T-helper 1 cell treated with Interleukin-12 subunit alpha and Interleukin-12 subunit beta and Interleukin-4 antibody, amounts not matched to agents 30 μg/mL and 1 μg/mL, for 36 hours (primary cell): ENCODE results near the gene ASB6.
"Not testable (repeated sequence)": the region's sequence is repeated elsewhere in the genome, so short reads cannot be mapped to it uniquely, and the experiment has no call there.

ENCODE experiments used
- H3K27ac Mint-ChIP-seq: one replicate; pipeline ENCODE4 v1.8.0; 2021; ENCODE audit warnings: mild to moderate bottlenecking, mixed read lengths
- H3K27me3 Mint-ChIP-seq: one replicate; pipeline ENCODE4 v1.8.0; 2021; ENCODE audit warnings: low read depth, mixed read lengths
- H3K36me3 Mint-ChIP-seq: one replicate; pipeline ENCODE4 v1.8.0; 2021; ENCODE audit warnings: low read depth, mixed read lengths
- H3K4me1 Mint-ChIP-seq: one replicate; pipeline ENCODE4 v1.8.0; 2021; ENCODE audit warnings: low read depth, mixed read lengths
- H3K4me3 Mint-ChIP-seq: one replicate; pipeline ENCODE4 v1.8.0; 2021; ENCODE audit warnings: mild to moderate bottlenecking, moderate library complexity, mixed read lengths
- H3K9me3 Mint-ChIP-seq: one replicate; pipeline ENCODE4 v1.8.0; 2021; ENCODE audit warnings: mixed read lengths

Gene ASB6

DNA sequence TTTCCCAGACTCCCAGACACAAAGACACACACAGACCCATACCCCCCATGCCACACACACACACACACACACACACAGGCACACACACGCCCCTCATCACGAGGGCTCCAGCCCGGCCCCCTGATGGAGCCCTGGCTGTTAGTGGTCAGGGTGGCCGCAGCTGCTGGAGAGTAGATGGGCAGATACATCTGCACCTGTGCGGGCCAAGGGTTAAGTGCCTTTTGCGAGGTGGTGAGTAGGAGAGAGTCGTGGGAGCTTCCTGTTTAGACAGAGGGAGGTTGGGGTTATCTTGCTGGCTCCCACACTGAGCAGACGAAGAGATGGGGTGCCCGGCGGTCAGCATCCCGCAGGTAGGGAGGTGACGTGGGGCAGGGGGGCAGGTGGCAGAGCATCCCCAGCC, 31.7 kb upstream of the ASB6 start:
- Mint-ChIP-seq H3K27me3 (peaks cover 3% of the 10 kb centered on the region), H3K4me1 (no peaks in the 10 kb centered on the region)

DNA sequence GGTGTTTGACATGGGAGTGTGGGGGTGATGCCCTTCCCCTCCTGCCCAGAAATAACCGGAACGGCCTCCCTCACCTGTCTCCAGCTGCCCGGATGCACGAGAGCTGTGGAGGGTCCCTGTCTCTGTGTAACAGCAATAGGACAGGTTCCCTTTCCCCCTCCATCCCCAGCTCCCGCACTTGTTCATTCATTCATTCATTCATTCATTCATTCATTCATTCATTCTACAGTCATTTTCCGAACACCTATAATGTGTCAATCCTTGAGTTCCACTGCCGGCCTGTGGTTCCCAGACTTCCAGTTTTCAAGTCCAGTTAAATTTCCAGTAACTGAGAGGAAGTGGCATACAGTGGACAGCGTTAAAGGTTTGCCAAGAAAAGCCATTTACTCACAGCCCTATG, 30.8 kb upstream of the ASB6 start:
- Mint-ChIP-seq H3K27ac (no peak overlapping the region), H3K27me3 (peaks cover 3% of the 10 kb centered on the region), H3K4me1 (no peaks in the 10 kb centered on the region)

More for the DNA sequence above, 31.7 kb upstream of the ASB6 start:
- Mint-ChIP-seq H3K4me3 (no peak overlapping the region), H3K27ac (no peak overlapping the region), H3K36me3 (no peaks in the 10 kb centered on the region), H3K9me3 (no peaks in the 10 kb centered on the region)

DNA sequence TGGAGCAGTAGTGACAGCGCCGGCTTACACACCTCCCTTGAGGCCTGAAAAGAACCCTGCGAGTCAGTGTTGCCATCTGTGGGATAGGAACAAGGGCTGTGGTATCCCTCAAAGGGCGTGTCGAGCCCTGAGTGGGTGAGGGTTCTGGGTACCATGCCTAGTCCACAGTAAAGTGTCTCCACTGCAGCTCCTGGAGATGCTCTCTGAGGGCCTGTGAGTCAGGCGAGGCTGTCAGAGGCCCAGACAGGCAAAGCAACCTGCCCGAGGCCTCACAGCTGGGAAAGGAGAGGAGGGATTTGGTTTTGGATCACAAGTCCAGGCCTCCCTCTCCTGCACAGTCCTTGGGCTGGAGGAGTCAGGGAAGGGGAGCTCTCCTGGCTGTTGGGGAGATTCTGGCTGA, 29.6 kb upstream of the ASB6 start:
- H3K4me3 Mint-ChIP-seq = no peak overlapping the region
- no peaks in the 10 kb centered on the region for H3K9me3 Mint-ChIP-seq
- H3K27ac Mint-ChIP-seq = no peak overlapping the region
- H3K4me1 Mint-ChIP-seq = no peaks in the 10 kb centered on the region
- no peaks in the 10 kb centered on the region for H3K36me3 Mint-ChIP-seq
- H3K27me3 Mint-ChIP-seq = peaks cover 7% of the 10 kb centered on the region

More for the DNA sequence above, 30.8 kb upstream of the ASB6 start:
- H3K4me3 Mint-ChIP-seq = no peak overlapping the region
- H3K9me3 Mint-ChIP-seq = no peaks in the 10 kb centered on the region
- no peaks in the 10 kb centered on the region for H3K36me3 Mint-ChIP-seq

DNA sequence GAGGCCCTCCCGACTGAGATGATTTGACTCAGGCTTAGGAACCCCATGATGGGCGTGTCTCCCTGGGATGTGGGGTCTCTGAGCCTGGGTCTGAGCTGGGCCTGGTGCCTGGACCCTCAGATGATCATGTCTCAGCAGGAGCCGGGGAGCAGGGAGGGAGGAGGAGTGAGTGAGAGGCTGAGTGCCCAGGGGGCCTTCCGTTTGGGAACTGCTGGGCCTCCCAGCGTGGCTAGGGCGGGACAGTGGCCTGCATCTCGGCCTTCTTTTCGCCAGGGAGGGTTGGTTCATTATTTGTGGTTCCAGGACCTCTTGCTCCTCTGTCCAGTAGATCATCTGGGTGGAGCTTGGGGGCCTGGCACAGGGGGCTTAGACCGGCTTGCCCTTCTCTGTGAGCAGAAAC, 29.1 kb upstream of the ASB6 start:
- H3K27ac Mint-ChIP-seq = no peak overlapping the region
- no peaks in the 10 kb centered on the region for H3K36me3 Mint-ChIP-seq
- H3K4me3 Mint-ChIP-seq = no peak overlapping the region
- no peaks in the 10 kb centered on the region for H3K4me1 Mint-ChIP-seq
- H3K27me3 Mint-ChIP-seq = peaks cover 7% of the 10 kb centered on the region
- no peaks in the 10 kb centered on the region for H3K9me3 Mint-ChIP-seq

- Mint-ChIP-seq H3K9me3 (no peaks in the 10 kb centered on the region), H3K27me3 (peaks cover 9% of the 10 kb centered on the region)
Measured at GRCh38 chr9:129669946-129670345, 28.0 kb upstream of the ASB6 start.

DNA sequence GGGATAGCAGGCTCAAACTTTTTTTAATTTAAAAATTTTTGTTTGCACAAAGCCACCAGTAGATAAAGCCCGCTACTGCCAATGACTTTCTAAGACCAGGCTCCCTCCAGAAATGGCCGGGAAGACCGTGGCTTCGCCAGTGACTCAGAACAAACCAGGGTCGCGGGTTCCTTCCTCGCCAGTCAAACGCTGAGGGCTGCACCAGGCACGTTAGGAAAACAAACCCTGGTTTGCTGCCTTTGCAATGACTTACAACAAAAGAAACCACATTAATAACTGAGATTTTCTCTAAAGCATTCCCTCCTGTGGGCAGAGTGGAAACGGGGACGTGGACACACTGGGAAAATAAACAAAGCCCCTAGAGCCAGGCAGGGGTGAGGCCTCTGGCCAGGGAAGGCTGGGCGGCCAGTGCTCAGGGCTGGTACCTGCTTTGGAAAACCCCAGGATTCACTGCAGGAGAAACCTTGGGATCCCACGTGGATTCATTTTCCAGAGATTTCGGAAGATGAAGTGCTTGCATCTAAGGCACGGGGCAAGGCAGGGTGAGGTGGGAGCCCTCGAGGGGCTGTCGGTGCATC, 27.3 kb upstream of the ASB6 start:
- Mint-ChIP-seq H3K4me3 (no peak overlapping the region), H3K36me3 (no peaks in the 10 kb centered on the region), H3K4me1 (peaks cover 4% of the 10 kb centered on the region), H3K27ac (no peak overlapping the region), H3K27me3 (peaks cover 16% of the 10 kb centered on the region), H3K9me3 (no peaks in the 10 kb centered on the region)

More at GRCh38 chr9:129669946-129670345, 28.0 kb upstream of the ASB6 start:
- Mint-ChIP-seq H3K4me1 (peaks cover under 1% of the 10 kb centered on the region), H3K27ac (no peak overlapping the region), H3K36me3 (no peaks in the 10 kb centered on the region), H3K4me3 (no peak overlapping the region)

- H3K4me3 Mint-ChIP-seq = no peak overlapping the region
- H3K27me3 Mint-ChIP-seq = peaks cover 17% of the 10 kb centered on the region
- no peak overlapping the region for H3K27ac Mint-ChIP-seq
- H3K4me1 Mint-ChIP-seq = peaks cover 4% of the 10 kb centered on the region
- H3K36me3 Mint-ChIP-seq = no peaks in the 10 kb centered on the region
- H3K9me3 Mint-ChIP-seq = no peaks in the 10 kb centered on the region
Measured at GRCh38 chr9:129667850-129668249, 25.9 kb upstream of the ASB6 start.

DNA sequence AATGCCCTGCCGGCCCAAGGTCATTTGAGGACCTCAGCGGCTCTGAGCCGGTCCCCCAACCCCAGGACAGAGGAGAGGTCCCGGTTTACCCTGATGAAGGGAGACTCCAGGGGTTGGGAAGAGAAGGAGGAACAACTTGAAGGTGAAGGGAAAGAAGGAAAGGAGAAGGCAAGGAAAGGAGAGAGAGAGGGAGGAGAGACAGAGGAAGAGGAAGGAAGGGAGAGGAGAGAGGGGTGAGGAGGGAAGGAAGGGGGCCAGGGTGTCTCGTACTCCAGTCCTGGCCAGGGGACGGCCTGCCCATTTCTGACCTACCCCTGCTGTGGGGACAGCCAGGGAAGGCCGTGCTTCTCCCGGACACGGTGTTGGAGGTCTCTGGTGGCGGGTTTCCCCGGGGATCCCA, 25.4 kb upstream of the ASB6 start:
- no peaks in the 10 kb centered on the region for H3K36me3 Mint-ChIP-seq
- H3K27me3 Mint-ChIP-seq = peaks cover 21% of the 10 kb centered on the region
- H3K4me3 Mint-ChIP-seq = no peak overlapping the region
- H3K9me3 Mint-ChIP-seq = no peaks in the 10 kb centered on the region
- H3K27ac Mint-ChIP-seq = no peak overlapping the region
- peaks cover 4% of the 10 kb centered on the region for H3K4me1 Mint-ChIP-seq

DNA sequence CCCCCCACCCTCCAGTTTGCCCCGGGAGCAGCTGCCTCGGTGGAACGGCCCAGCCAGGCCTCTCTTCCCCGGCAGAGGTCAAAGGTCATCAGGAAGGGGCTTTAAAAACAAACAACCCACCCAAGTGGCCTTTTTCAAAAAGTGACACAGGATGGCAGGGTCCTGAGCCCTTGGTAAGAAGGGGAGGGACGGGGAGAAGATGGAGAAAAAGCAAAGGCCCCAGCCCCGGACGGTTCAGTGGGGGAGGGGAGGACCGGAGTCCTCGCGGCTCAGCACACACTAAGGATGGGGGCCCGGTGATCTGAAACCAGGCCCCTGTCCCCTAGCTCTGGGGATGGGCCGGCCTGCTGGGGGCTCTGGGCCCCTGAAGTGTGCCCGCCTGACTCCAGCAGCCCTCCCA, 24.6 kb upstream of the ASB6 start:
- H3K4me1 Mint-ChIP-seq = peaks cover 4% of the 10 kb centered on the region
- H3K27me3 Mint-ChIP-seq = peaks cover 27% of the 10 kb centered on the region
- no peaks in the 10 kb centered on the region for H3K36me3 Mint-ChIP-seq
- no peak overlapping the region for H3K4me3 Mint-ChIP-seq
- no peaks in the 10 kb centered on the region for H3K9me3 Mint-ChIP-seq
- no peak overlapping the region for H3K27ac Mint-ChIP-seq

GRCh38 chr9:129665814-129666520, 24.0 kb upstream of the ASB6 start:
- H3K27ac Mint-ChIP-seq = no peak overlapping the region
- H3K36me3 Mint-ChIP-seq = no peaks in the 10 kb centered on the region
- no peak overlapping the region for H3K4me3 Mint-ChIP-seq
- H3K27me3 Mint-ChIP-seq = peaks cover 31% of the 10 kb centered on the region
- H3K9me3 Mint-ChIP-seq = no peaks in the 10 kb centered on the region
- H3K4me1 Mint-ChIP-seq = peaks cover 4% of the 10 kb centered on the region

GRCh38 chr9:129665389-129665775, 23.4 kb upstream of the ASB6 start, which contains the start of gene PRRX2:
Gene PRRX2 (plus strand): TSS chr9:129665647. CDS start chr9:129665868, 221 bp downstream.
- Mint-ChIP-seq H3K36me3 (no peaks in the 10 kb centered on the region), H3K27ac (no peak within 1 kb of the TSS), H3K27me3 (peaks cover 34% of the 10 kb centered on the region), H3K4me1 (peaks cover 4% of the 10 kb centered on the region), H3K9me3 (no peaks in the 10 kb centered on the region), H3K4me3 (peak within 1 kb of the TSS; percentile 86)

GRCh38 chr9:129664746-129665388, 22.9 kb upstream of the ASB6 start:
- H3K4me1 Mint-ChIP-seq = peaks cover 4% of the 10 kb centered on the region
- H3K36me3 Mint-ChIP-seq = no peaks in the 10 kb centered on the region
- H3K9me3 Mint-ChIP-seq = no peaks in the 10 kb centered on the region
- peaks cover 34% of the 10 kb centered on the region for H3K27me3 Mint-ChIP-seq
- no peak overlapping the region for H3K27ac Mint-ChIP-seq
- H3K4me3 Mint-ChIP-seq = peak overlapping the region; percentile 86

GRCh38 chr9:129662239-129662638, 20.3 kb upstream of the ASB6 start:
- H3K4me3 Mint-ChIP-seq, H3K9me3 Mint-ChIP-seq: not testable (repeated sequence)

DNA sequence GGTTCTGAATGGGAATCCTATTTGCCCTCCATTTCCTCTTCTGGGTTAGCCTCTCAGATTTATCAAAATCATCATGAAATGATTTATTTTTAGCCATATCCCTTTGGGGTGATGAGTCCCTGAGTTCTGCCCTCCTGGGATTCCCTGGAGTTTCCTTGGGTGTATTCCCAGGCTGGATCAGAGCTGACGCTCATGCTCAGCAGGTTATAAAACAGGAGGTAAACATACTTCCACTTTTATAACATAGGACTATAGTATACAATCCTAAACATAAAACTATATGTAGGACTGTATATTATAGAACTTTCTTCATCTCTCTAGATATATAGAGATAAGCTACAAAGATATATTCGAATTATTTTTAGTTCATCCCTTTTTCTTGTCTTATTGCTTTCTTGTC, 19.1 kb upstream of the ASB6 start:
- Mint-ChIP-seq H3K9me3 (no peaks in the 10 kb centered on the region), H3K36me3 (no peaks in the 10 kb centered on the region), H3K27ac (no peak overlapping the region), H3K4me1 (peaks cover 4% of the 10 kb centered on the region), H3K27me3 (peaks cover 27% of the 10 kb centered on the region), H3K4me3 (no peak overlapping the region)

More at GRCh38 chr9:129662239-129662638, 20.3 kb upstream of the ASB6 start:
- H3K27ac Mint-ChIP-seq, H3K36me3 Mint-ChIP-seq, H3K4me1 Mint-ChIP-seq: not testable (repeated sequence)
- peaks cover 29% of the 10 kb centered on the region for H3K27me3 Mint-ChIP-seq

DNA sequence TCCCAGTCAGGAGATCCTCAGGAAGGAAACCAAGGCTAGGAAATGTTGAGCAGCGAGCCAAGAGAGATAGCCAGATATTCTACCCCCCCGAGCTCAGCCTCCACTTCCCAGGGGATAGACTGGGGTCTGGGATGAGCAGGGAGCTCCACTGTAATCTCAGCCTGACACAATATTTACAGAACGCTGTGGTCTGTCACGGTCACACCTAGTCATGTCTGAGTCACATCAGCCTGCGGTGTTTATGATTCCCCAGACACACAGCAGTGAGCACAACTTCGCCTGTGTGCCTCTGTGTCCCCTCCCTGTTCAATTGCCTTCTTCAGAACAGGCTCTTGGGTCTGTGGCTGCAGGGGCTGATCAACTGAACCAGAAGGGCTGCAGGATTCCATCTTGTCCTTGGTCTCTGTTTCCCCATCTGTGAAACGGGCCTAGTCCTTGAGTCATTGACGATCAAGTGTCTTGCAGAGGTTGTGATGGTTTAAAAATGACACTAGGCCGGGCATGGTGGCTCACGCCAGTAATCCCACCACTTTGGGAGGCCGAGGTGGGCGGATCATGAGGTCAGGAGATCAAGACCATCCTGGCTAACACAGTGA, 14.9 kb upstream of the ASB6 start:
- Mint-ChIP-seq H3K9me3 (no peaks in the 10 kb centered on the region), H3K27ac (no peak overlapping the region), H3K4me1 (no peaks in the 10 kb centered on the region), H3K4me3 (no peak overlapping the region), H3K36me3 (no peaks in the 10 kb centered on the region), H3K27me3 (peaks cover 8% of the 10 kb centered on the region)
